HepG2 (cell line): ENCODE measurements around the gene VPS18. TPM values are rescaled to one million over a fixed set of nuclear protein-coding genes. Genes with fewer than 3 reads are reported as not detected.

Source experiments
- DDIT3 ChIP-seq: sonication (generic); formaldehyde crosslinking; IDR thresholded peaks from 2 replicates; pipeline ENCODE4 v1.4.0; 2020; ENCODE audit warnings: mild to moderate bottlenecking, missing genetic modification reagents
- IRF1 ChIP-seq: sonication (generic); formaldehyde crosslinking; IDR thresholded peaks from 2 replicates; pipeline ENCODE4 v1.4.0; 2020; ENCODE audit warnings: low read depth, mild to moderate bottlenecking, missing genetic modification reagents
- MYPOP ChIP-seq: sonication (generic); formaldehyde crosslinking; IDR thresholded peaks from 2 replicates; pipeline ENCODE4 v1.8.1; 2023; ENCODE audit warnings: mild to moderate bottlenecking, moderate library complexity, missing genetic modification reagents
- NFYC ChIP-seq: IDR thresholded peaks from 2 replicates; pipeline ENCODE4 v1.6.1; 2016; ENCODE audit warnings: missing genetic modification reagents, missing compliant biosample characterization
- NONO ChIP-seq, 2 experiments: fragments of 450-650 bp in 1 of 2; sonication (generic) in 1 of 2; formaldehyde crosslinking in 1 of 2; IDR thresholded peaks in 1 of 2; conservative IDR thresholded peaks in 1 of 2; 2 replicates each; pipeline versions ENCODE4 v1.6.1 to v1.8.0; 2017 to 2022; ENCODE audit warnings: mild to moderate bottlenecking in 1 of 2, missing genetic modification reagents in 1 of 2, moderate library complexity in 1 of 2
- PRDM10 ChIP-seq: sonication (generic); formaldehyde crosslinking; IDR thresholded peaks from 2 replicates; pipeline ENCODE4 v1.4.0; 2020; ENCODE audit warnings: low read depth, missing genetic modification reagents
- SP1 ChIP-seq, 2 experiments: fragments of 450-650 bp in 1 of 2; sonication (generic) in 1 of 2; formaldehyde crosslinking in 1 of 2; IDR thresholded peaks; 2 replicates each; pipeline versions ENCODE4 v1.4.0 to v1.6.1; 2016 to 2020; ENCODE audit warnings: missing genetic modification reagents in 1 of 2
- ZBTB38 ChIP-seq: sonication (generic); formaldehyde crosslinking; IDR thresholded peaks from 2 replicates; pipeline ENCODE4 v1.5.1; 2020; ENCODE audit warnings: mild to moderate bottlenecking, missing genetic modification reagents
- ZFP36L2 ChIP-seq: sonication (generic); formaldehyde crosslinking; IDR thresholded peaks from 2 replicates; pipeline ENCODE4 v1.4.0; 2020; ENCODE audit warnings: missing genetic modification reagents
- ZNF687 ChIP-seq: sonication (generic); formaldehyde crosslinking; IDR thresholded peaks from 2 replicates; pipeline ENCODE4 v1.5.1; 2020; ENCODE audit warnings: mild to moderate bottlenecking, missing genetic modification reagents, moderate library complexity
- ZNF788 ChIP-seq: sonication (generic); formaldehyde crosslinking; IDR thresholded peaks from 2 replicates; pipeline ENCODE4 v1.5.0; 2020; ENCODE audit warnings: mild to moderate bottlenecking, missing genetic modification reagents, borderline replicate concordance
- polyA plus RNA-seq, 8 experiments: library from polyadenylated mRNA; depleted of rRNA in 3 of 8; stranded (reverse) in 7 of 8; unstranded in 1 of 8; fragments of >200 nt; fragmentation: Illumina TruSeq in 4 of 8; extraction: Trizol in 4 of 8; gene quantifications; 2 replicates each; pipeline versions ENCODE4 v1.2.1 to v1.2.3, GENCODE V29; 2011 to 2016; ENCODE audit warnings: low read depth in 4 of 8, missing spikeins in 1 of 8, mixed read lengths in 1 of 8; ENCODE audit not compliant: insufficient read depth in 1 of 8
- total RNA-seq, 5 experiments: library from RNA; depleted of rRNA; stranded (reverse); fragments of >200 nt; fragmentation: Illumina TruSeq; extraction: Trizol; gene quantifications; 2 replicates each; pipeline ENCODE4 v1.2.3, GENCODE V29; 2016; ENCODE audit warnings: low read depth in 1 of 5

Gene VPS18
- total and polyA plus RNA-seq, 2 of the 13 experiments (the other 11 are each of a cell fraction or from before 2014, with no cell fraction given): 5.8 to 17.0 TPM

GRCh38 chr15:40893733-40894680 is at the start of gene VPS18 (continued):
- TF ChIP-seq SP1 (IDR thresholded peaks at IDR 0.05) (no peak), SP1 (CRISPR knock-in tag; IDR thresholded peaks at IDR 0.05) (peak; percentile 65; the same call in 1 of the 2 replicates), MYPOP (peak; percentile 76; the same call in 1 of the 2 replicates), IRF1 (CRISPR knock-in tag) (no peak), PRDM10 (CRISPR knock-in tag) (peak; percentile 40; the same call in 1 of the 2 replicates), ZBTB38 (CRISPR knock-in tag) (peak; percentile 65), NFYC (CRISPR knock-in tag) (peak; percentile 47; the same call in 1 of the 2 replicates), NONO (IDR thresholded peaks at IDR 0.05) (no peak), NONO (CRISPR knock-in tag; conservative IDR thresholded peaks at IDR 0.05) (no peak), ZNF788 (CRISPR knock-in tag) (no peak; the same call in 1 of the 2 replicates), ZNF687 (CRISPR knock-in tag) (peak; percentile 95), DDIT3 (CRISPR knock-in tag) (no peak), ZFP36L2 (CRISPR knock-in tag) (no peak)
